Measurements from ENCODE around the gene PARD3.
"Not testable (repeated sequence)": the region's sequence is repeated elsewhere in the genome, so short reads cannot be mapped to it uniquely, and the experiment has no call there.

The PARD3 gene

DNA sequence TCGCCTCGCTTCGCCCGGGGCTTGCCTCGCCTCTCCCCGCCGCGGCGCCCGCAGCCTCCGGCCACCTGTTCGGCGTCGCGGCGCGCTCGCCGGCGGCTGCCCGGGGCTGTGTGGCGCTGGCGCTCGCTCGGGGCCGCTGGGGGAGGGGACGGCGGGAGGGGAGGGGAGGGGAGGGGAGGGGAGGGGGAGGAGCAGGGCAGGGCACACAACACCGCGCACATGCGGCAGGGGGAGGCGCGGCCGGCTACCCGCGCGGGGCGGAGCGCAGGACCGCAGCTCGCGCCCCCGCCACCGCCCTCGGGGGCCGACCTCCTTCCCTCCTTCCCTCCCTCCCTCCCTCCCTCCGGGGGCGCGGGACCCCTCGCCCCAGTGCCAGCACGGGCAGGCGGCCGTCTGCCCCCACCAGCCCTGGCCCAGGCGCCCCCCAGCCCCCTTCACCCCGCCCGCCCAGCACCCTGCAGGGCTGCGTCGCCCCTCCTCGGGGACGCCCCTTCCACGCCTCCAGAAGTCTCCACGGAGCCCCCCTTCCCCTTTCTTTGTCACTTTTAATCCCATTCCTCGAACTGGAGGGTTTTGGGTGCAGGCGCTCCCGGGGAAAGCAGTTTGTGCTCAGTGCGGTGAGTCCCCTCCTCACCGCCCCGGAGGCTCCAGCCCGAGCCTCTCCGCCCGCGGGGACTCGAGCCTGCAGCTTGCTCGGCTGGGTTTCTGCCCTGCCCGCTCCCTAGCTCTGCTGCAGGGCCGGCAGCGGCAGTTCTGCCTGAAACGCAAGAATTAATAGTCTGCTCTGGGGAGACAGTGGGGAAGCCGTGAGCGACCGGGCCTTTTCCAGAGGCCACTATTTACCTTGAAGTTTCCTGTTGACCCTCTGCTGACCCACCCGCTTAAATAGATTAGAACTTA is at the start of gene PARD3:
PARD3 (minus strand) TSS at position 112 of the 900 bp plus-strand sequence. CDS start 301 bp downstream, outside the sequence.
- no peak for DNase-seq (ENCODE audit: low read depth, low spot score)

DNA sequence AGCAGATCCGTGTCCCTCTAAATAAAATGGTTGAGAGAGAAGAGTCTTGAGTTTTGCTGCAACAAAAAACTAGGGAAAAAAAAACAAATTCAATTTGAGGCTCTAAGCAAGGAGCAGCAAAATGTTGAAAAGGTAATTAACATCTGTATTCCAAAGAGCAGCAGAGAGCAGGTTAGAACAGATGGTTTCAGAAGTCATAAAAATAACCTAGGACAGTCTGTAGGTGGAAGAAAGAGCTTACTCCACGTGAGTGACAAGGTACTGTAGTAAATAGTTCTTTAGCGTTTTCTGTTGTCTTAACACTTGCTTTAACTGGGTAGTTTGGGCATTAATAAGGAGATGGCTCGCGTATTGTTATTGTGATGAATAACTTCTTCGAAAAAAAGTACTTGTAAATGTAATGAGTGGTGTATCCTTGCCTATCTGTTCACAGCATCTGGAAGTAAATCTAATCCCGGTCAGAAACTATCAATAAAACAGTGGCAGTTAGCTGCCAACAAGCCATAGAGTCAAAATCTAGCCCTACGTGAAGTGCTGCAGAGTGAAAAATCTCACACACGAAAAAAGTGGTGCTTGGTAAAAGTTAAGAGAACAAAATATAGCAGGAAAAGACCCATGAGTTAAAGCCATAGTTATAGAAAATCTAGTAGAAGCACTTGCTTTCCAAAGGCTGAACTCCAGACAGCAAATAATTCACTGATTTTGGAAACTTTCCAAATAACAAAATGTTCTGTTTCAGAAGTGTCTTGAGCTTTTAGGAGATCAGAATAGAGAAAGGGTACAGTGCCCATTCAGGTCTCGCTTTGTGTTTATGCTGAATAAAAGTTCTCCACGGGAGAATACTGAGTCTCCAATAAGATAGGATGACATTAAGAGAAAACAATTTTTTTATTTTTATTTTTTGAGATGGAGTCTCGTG is 49.3 kb upstream of the PARD3 start:
- no peak for DNase-seq (ENCODE audit: low read depth, low spot score)

DNA sequence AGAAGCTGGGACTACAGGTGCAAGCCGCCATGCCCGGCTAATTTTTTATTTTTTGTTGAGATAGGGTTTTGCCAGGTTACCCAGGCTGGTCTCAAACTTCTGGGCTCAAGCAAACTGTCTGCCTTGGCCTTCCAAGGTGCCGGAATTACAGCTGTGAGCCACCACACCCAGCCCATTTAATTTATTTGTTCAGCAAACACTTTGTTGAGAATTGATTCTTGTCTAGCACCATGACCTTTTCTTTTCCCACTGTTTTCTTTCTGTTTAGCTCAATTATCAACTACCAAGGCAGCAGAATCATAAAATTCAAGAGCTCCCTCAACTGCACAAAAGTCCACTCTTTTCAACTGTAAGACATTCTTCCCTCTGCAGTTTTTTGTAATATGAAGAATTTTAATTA is 47.8 kb upstream of the PARD3 start:
- no peak for DNase-seq (ENCODE audit: low read depth, low spot score)

DNA sequence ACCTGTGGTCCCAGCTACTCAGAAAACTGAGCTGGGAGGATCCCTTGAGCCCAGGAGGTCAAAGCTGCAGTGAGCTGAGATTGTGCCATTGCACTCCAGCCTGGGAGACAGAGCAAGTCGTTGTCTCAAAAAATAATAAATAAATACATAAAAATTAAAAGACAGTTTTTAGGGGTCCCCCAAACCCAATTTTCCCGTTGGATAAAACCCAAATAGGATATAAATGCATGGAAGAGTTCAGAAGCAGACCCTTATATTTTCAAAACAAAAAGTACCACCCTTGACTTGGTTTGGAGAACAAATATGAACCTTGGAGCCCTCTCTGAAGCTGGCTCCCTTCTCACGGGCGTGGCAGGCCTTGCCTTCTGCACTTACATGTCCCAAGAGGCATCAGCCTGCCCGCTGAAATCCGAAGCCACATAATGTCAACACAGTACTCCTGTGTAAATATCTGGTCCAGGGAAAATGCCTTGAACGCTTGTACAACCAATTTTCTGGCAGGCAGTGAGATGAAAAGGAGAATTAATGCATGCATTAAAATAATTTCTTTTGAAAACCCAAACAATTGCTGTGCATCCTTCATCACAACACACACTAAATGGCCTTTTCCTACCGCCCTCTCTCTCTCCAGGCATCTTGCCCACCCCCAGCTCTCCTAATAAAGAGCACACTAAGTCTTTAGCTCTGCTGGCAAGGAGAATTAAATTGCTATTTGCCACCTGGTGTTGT is 46.4 kb upstream of the PARD3 start:
- no peak for DNase-seq (ENCODE audit: low read depth, low spot score)

DNA sequence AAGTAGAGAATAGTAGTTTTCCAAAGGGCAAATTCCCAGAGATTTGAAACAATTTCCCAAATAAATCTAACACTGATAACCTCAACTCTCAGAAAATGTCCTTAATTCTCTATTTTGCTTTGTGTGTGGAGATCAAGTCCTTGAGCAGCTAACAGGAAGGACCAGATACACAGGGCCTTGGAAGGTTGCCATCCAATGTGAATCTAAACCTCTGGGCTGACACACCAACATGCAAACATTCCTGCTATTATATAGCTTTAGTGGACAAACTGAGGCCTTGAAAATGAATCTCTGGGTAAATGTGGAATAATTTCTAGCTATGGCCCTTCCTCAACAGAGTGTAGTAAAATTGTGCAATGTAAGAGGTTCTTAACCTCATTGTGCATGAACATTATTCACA is 44.1 kb upstream of the PARD3 start:
- DNase-seq (ENCODE audit: low read depth, low spot score): no peak

DNA sequence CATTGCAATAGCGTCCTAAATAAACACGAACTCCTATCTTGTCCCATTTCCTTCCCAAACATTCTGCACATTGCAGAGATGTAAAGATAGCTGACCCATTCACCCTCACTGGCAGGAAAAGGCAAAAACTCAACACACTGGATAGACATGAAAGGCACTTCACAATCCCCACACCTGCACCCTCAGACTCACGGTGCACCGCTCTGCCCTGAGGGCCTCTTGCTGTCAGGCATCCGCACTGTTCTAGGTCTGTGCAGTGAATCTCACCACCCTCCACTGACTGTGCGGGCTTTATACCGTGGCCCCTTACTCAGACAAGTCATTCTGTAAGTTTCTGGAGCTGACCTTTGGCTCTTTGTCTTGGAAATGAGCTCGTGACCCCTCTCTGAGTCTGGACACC is 42.9 kb upstream of the PARD3 start:
- no peak for DNase-seq (ENCODE audit: low read depth, low spot score)

DNA sequence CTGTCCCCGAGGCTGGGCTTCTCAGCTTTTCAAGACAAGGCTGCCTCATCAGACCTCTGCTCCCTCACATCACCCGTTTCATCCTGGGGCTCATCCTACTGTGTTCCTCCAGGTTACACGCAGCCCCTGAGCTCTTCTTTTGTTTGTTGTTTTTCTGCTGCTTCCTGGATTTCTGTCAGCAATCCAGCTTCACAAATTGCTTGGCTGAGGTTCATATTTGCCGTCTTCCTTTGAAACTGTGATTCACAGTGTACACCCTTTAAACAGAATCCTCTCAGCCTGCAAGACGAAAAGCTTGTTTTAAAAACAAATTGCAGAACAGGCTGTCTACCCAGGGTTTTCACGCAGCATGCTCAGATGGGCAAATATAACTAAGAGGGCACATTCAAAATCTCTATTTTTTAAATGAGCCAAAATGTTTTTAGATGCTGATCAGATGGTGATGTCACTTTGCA is 39.1 kb upstream of the PARD3 start:
- no peak for DNase-seq (ENCODE audit: low read depth, low spot score)

DNA sequence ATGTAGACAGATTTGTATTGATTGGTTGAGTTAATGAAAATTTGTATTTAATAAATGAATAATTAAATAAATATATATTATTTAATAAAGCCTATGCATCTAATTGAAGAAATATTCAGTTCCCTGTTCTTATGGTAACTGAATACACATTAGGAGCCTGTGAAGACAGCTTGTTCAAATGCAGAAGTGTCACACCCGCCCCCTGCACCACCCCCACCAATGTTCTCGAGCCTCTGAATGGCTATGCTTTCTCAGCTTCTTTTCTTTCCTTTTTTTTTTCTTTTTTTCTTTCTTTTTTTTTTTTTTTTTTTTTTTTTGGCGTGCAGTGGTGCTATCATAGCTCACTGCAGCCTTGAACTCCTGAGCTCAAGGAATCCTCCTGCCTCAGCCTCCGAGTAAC is 38.3 kb upstream of the PARD3 start:
- no peak for DNase-seq (ENCODE audit: low read depth, low spot score)

DNA sequence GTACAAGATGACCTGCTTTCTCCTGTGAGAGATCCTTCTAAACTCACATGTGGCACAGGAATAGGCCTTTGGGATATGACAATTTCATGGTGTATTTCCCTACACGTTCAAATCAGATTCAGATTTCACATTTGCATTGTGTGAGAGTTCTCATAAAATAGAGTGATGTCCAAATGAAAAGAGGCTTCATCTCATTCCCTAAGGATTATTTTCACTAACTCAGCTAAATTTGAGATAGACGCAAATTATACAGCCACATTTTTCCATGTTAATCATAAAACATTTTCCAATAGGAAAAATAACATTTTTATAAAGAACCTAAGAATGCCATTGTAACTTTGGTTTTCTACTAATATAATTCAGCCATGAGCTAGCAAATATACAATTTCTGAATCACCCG is 35.5 kb upstream of the PARD3 start:
- DNase-seq (ENCODE audit: low read depth, low spot score): no peak

DNA sequence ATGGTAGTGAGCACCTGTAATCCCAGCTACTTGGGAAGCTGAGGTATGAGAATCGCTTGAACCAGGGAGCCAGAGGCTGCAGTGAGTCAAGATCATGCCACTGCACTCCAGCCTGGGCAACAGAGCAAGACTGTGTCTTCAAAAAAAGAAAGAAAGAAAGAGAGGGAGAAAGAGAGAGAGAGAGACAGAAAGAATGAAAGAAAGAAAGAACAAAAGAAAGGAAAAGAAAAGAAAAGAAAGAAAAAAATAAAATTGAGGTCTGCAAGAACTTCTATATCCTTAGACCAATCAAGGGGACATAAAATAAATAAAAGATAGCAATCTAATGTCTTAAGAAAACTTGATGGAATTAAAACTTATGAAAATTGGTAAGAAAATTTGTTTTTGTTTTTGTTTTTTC is 34.9 kb upstream of the PARD3 start:
- DNase-seq (ENCODE audit: low read depth, low spot score): no peak

DNA sequence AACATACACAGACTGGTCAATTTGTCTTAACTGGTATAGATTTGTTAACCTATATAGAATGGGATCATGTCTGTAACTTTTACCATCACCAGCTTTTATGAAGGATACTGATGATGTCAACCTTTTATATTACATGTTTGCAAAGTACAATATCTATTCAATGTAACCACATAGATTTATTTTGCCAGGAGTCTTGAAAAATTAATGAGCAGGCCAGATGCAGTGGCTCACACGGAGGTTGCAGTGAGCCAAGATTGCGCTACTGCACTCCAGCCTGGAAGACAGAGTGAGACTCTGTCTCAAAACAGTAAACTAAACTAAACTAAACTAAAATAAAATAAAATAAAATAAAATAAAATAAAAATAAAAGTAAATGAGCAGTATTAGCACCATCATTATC is 30.0 kb upstream of the PARD3 start:
- no peak for DNase-seq (ENCODE audit: low read depth, low spot score)

DNA sequence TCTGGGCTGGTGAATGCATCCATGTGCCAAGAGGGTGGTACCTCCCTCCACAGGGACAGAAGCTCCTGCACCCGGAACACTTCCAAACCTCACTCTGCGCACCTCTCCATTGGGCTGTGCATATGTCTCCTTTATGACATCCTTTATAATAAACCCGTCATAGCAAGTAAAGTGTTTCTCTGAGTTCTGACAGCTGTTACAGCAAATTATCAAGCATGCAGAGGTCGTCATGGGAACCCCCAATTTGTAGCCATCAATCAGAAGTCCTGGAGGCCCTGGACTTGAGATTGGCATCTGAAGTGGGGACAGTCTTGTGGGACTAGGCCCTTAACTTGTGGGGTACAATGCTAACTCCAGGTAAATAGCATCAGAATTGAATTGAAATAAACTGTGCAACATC is 29.4 kb upstream of the PARD3 start:
- no peak for DNase-seq (ENCODE audit: low read depth, low spot score)

DNA sequence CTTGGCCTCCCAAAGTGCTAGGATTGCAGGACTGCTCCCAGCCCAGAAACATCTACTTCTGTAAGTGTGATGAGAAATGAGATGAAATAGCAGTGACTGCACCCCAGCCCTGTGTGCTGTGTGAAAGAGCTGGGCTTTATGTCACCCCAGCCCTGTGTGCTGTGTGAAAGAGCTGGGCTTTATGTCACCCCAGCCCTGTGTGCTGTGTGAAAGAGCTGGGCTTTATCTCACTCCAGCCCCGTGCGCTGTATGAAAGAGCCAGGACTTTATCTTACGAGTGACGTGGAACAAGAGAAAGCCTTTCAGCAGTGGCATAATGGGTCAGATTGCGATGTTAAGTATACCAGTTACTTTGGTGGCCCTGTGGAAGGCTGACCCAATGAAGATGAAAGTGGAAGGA is 28.4 kb upstream of the PARD3 start:
- DNase-seq (ENCODE audit: low read depth, low spot score): not testable (repeated sequence)

DNA sequence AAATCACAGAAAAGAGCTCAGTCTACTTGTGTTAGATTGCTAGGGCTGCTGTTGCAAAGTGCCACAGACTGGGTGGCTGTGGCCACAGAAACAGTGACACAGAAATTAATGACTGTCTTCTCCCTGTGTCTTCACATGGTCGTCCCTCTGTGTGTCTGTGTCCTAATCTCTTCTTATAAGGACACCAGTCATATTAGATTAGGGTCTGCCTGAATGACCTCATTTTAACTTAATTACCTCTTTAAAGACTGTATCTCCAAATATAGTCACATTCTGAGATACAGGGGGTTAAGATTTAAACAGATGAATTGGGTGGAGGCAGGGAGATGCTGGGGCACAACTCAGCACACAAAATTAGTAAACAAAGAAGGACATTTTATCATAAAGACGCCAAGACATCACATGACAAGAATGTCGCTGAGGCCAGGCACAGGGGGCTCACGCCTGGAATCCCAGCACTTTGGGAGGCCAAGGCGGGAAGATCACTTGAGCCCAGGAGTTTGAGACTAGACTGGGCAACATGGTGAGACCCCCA is 23.3 kb upstream of the PARD3 start:
- no peak for DNase-seq (ENCODE audit: low read depth, low spot score)

DNA sequence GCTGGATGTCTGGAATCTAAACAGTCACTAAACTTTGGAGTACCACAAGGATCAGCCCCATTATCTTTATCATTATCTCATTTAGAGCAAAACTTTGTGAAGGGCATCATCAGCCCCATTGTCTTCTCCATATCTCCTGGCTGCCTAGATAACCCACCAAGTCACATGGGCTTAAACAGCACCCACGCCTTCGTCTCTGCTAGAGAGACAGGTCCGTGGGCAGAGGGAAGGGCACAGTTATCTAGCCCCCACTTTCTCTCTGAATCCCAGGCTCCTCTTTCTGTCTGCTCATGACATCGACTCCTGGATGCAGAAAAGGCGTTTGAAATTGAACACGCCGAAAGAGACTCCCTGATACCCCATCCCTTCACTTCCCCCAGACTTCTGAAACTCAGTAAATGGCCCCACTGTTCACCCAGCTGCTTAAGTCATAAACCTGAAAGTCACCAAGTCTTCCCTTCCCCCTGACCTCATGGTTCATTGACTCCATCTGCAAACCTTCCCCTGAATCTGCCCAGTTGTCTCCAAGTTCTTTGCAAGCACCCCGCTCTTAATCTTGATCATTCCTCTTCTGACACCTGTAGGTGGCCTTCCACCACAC is 20.9 kb upstream of the PARD3 start:
- DNase-seq (ENCODE audit: low read depth, low spot score): no peak

DNA sequence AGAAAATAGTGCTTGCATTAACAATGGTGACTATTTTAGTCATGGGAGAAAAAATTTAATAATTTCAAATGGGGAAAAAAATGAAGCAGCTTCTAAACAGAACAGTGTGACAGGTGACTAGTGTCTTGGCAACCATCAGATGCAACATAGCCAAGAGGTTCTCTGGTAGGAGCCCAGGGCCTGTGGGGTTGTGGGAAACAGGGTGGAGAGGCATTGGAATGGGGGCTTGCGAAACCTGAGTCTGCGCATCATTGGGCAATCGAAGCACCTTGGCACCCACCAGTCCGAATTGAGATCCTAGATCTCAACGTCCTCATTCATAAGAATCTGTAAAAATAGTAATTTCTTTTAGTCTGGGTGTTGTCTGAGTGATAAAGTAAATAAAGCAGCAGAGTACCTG is 19.2 kb upstream of the PARD3 start:
- no peak for DNase-seq (ENCODE audit: low read depth, low spot score)

DNA sequence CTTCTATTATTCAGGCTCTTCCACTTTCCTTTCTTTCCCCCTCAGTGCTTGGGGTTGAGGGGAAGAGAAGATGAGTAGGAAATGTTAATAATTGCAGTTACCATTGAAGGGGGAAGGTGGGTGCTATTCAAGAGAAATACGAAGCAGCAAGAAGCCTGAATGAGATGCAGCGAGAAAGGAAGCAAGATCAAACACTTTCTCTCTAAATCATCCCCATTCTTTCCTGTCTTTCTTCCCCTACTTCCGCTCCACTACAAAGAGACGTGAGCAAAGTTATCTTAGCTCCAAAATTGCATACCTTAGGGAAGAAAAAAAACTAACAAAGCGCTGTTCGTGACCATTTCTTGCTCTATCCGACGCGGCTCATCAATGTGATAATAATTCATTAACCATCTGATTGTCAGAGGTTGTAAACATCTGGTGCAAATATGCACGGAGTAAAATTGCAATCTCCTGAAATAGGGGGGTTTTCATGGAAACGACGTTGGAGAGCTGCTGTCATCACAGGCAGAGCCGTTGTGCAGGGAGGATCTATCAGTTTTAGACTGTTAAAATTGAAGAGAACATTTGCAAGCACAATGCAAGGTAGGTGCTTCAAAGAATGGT is 15.2 kb upstream of the PARD3 start:
- DNase-seq (ENCODE audit: low read depth, low spot score): no peak

DNA sequence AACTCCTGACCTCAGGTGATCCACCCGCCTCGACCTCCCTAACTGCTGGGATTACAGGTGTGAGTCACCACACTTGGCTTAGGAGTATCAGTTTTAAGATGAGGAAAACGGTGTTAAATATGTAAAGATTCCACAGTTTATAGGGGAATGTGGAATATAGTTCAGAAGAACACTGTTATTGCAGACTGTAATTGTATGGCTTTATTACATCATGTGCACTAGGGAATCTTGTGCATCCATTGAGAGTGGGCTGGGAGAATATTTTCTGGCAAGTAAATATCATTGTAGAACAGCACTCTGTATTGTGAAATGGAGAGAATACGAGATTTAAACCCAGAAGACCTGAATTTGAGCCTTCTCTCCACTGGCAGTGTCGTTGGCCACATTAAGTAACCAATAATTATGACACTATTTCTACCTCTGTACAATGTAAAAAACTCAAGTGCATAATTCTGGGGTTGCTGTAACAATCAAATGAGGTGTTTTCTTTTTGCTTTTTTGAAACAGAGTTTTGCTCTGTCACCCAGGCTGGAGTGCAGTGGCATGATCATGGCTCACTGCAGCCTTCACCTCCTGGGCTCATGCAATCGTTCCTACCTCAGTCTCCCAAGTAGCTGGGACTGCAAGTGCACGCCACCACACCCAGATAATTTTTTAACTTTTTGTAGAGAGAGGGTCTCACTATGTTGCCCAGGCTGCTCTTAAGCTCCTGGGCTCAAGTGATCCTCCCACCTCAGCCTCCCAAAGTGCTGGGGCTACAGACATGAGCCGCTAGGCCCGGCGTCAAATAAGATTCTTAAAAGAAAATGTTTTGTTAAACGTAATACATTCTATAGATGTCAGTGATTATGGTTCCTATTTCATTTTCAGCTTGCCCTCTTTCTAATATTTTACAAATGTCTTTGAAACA is 12.0 kb upstream of the PARD3 start:
- DNase-seq (ENCODE audit: low read depth, low spot score): no peak

DNA sequence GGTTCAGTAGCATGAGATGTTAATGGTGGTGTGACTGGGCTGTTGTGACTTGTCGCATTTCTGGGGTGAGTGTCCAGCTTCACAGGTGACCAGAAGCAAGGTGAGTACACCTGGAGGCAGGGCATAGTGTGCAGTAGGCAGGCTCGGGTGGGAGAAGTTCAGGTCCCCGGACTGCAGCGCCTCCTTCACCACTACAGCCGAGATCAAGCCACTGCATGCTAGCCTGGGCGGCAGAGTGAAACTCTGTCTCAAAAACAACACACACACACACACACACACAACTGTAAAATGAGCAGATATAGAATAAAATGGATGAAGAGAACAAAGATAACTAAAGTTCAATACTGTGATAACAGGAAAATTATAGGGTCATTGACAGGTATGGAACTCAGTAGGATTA is 11.1 kb upstream of the PARD3 start:
- DNase-seq (ENCODE audit: low read depth, low spot score): no peak

DNA sequence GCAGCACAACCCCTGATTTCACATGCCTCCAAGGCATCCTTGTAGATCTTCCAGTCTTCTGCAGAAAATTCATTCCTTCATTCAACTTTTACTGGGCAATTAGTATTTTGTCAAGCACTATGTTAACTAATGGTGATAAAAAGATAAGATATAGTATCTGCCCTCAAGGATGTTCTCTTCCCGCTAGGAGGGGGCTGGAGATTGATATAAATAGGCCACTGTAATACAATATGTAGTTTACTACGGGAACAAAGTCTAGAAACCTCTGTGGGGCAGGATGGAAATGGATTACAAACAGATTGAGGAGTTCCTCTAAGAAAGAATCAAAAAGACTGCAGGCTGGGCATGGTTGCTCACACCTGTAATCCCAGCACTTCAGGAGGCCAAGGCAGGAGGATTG is 10.3 kb upstream of the PARD3 start:
- DNase-seq (ENCODE audit: low read depth, low spot score): no peak

All from activated naive CD8-positive, alpha-beta T cell treated with anti-CD3 and anti-CD28 coated beads, Interleukin-2, amount 50 U/mL, for 16 hours (primary cell).